GM19193 (cell line): ENCODE measurements around the gene NAPG.

ENCODE experiments used
- POLR2A ChIP-seq: IDR thresholded peaks from 4 replicates; pipeline ENCODE4 v1.6.1; 2011; ENCODE audit not compliant: insufficient read depth, insufficient read length; ENCODE audit errors: extremely low read depth

NAPG gene

DNA sequence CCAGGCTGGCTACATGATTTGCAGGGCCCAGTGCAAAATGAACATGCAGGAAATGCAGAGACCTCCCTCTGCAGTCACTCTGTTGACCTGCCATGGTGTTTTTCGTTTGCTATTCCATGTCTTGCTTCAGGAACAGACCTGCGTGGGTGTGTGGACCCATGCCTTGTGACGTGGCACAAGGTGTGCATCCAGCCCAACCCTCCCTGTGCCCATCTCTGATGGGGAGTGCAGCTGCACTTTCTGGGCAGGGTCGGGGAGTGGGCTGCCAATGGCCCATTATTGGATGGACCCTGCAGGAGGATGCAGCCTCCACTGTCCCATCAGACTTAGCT lies 33.1 kb downstream of the NAPG start:
- no peak for TF ChIP-seq POLR2A

DNA sequence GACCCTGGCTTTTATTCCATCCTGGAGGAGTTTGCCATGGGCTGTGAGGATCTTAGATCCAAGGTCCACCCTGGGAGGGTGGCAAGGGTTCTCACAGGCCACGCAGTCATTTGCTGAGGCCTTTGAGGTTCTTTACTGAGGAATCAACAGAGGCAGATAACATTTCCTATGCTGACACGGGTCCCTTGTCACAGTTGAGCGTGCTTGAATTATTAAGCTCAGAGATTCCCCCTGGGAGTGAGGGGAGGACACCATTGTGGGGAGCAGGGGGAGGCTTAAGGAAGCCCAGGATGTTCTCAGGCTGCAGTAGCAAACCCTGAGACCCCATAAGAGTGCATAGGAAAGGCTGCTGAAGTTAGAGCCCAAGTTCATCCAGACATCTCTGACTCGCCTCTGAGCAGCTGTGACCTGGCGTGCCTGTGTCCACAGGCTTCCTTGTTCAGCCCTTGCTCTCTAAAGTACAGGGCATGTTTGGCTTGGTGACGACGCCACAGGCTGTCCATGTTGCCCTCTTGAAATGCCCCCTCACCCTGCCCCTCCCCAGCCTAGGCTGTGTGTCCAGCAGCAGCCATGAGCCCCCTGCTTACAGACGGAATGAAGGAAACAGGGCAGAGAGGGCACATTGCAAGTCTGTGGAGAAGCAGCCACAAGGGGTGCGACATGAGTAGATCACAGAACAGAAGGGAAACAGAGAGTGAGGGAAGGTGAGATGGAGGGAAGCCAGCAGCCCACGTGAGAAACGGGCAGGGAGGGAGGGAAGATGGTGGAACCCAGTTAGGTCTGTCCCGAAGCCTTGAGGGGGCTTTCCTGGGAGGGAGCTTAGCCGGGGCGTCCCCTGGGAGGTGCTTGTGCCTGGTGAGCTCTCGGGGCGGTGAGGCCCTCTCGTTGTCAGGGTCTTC lies 34.0 kb downstream of the NAPG start:
- no peak for TF ChIP-seq POLR2A

DNA sequence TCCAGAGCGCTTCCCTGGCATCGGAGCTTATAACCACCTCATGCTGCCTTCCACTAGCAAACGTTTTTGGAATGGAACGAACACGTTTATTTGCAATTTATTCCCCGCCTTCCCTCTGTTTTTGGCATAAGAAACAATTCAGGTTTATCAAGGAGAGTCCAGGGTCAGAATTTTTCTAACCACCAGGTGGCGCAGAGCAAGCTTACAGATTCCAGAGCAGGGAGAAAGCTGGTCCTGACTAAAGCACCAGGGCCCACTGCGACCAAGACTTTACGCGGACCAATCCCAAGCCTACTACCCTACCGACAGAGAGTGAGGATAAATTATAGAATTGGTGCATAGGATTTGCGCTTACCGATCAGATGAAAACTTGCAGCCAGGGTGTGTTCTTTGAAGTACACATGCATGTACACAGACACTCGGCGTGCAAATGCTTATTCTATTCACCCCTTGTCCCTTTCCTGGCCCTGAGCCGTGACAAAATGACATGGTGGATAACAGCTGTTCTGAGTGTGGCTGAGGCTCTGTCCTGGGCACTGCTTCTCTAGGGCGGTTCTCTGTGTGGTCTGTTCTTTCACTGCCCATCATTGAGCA lies 34.7 kb downstream of the NAPG start:
- TF ChIP-seq POLR2A, result no peak

DNA sequence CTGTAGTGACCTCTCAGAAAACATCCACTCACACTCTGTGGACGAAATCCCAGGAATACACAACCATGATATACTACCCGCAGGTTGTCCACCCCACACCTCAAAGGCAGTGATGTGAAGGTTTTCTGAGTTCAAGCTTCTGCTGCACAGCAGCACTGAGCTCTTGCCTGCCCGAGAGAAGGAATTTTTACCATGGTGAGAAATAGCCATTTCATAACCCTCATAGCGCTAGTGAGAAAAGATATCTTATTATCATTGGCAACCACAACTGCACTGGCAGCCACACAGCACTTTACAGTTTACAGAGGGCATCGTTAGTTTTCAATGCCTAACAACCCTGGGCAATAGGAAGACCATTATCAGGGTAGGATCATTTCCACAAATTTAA lies 36.9 kb downstream of the NAPG start:
- TF ChIP-seq POLR2A, result no peak

DNA sequence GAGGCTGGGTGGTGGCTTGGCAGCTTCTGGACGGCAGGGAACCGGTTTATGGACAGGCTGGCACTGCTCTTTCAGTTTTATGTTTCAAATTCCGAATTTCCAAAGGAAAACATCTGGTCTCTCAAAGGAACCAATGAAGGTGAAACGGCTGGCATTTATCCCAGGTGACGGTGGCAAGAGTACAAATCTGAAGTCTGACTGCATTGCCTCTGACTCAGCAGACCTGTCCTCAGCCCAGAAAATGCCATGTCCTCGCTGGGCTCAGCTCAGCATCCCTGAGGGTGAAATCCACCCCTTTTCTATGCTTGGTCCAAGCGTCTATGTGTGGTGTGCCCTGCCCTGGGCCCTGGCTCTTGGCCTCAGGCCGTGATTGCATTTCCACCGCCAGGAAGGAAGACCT lies 38.1 kb downstream of the NAPG start:
- TF ChIP-seq POLR2A, result no peak

DNA sequence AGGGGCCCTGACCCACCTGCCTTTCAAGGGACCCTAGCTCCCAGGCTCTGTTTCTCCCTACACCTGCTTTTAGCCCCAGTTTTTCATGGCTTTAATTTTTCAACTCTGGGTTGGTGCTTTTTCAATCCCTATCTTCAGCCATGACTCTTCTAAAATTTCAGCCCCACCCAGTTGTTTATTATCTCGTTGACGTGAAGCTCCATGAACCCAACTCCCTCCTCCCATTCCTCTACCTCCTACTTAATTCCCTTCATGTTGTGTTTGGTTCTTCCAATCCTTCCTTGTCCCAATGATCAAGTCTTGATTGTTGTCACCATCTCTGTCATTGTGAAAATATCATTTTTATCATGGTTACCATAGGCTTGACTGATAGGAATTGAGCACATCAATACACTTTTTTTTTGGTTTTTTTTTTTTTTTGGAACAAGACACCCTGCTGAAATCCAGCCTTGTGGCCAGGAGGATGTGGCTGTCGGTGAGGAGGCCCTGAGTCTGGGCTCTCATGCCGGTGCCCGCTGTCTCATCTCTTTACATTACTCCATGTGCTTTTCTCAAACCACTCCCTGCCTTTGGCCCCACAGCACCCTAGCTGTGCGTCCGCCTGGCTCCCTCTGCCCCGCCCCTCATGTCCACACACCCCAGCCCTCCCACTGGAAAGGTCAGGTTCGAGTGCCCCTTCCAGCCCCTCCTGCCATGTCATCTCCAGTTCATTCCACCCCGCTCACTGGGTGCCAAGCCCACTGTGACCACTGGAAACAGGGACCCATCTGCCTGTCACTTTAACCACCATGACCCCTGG lies 39.3 kb downstream of the NAPG start:
- TF ChIP-seq POLR2A, result no peak

DNA sequence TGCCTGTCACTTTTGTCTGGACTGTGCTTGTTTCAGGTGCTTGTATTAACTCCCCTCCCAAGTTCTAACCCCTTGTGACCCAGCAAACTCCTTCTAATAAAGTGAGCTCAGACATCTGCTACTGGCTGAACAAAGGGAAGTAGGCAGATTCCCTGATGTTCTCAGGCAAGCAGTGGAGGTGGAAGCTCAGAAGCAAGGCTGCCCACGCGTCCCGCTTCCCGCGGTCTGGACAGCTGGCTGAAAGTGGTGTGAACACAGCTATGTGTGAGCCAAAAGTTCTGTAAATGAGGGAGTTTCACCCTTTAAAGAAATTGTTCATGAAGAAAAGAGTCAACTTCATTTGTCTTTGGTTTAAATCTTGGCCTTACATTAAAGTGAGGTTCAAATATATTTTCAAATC lies 40.0 kb downstream of the NAPG start:
- no peak for TF ChIP-seq POLR2A

DNA sequence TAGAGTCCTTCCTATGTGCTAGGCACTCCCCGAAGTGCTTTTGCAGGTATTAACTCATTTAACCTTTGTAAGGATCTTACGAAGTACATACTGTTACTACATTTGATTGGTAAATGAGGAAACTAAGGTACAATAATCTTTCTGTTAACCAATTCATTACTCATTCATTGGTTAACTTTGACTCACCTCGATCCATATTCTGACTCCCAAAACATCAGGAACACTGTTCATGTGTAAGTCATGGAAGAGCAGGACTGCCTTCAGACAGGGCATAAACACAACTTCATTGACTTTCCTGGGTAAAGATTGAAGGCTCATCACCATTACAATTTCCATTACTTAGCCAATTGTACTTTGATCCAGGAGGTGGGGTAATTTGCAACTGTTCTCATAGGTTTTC lies 40.6 kb downstream of the NAPG start:
- TF ChIP-seq POLR2A, result no peak

DNA sequence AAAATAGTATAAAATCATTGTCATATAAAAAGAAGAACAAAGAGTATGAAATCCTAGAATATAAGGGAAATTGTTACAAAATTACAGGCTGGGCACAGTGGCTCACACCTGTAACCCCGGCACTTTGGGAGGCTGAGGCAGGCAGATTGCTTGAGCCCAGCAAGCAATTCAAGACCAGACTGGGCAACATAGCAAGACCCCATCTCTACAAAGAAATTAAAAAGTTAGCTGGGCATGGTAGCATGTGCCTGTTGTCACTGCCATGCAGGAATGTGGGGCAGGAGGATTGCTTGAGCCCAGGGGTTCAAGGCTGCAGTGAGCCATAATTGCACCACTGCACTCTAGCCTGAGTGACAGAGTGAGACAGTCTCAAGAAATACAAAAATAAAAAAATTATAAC lies 44.8 kb downstream of the NAPG start:
- TF ChIP-seq POLR2A, result no peak

DNA sequence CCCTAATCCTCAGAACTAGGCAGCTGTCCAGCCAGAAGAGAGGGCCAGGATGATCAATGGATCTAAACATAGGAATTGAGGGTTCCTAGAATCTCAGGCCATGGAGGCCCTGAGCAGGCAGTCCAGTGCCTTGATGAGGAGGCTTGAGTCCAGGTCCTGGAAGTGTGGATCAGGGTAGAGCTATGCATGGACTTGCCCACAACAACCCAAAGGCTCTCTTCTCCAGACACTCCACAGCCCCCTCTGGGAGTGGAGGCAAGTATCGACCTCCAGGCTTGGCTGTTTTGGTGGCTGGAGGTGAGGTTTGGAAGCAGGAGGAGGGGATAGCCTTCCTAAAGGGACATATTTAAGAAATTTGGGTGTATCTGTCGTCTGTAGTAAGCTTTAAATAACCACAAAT lies 45.7 kb downstream of the NAPG start:
- TF ChIP-seq POLR2A, result no peak

DNA sequence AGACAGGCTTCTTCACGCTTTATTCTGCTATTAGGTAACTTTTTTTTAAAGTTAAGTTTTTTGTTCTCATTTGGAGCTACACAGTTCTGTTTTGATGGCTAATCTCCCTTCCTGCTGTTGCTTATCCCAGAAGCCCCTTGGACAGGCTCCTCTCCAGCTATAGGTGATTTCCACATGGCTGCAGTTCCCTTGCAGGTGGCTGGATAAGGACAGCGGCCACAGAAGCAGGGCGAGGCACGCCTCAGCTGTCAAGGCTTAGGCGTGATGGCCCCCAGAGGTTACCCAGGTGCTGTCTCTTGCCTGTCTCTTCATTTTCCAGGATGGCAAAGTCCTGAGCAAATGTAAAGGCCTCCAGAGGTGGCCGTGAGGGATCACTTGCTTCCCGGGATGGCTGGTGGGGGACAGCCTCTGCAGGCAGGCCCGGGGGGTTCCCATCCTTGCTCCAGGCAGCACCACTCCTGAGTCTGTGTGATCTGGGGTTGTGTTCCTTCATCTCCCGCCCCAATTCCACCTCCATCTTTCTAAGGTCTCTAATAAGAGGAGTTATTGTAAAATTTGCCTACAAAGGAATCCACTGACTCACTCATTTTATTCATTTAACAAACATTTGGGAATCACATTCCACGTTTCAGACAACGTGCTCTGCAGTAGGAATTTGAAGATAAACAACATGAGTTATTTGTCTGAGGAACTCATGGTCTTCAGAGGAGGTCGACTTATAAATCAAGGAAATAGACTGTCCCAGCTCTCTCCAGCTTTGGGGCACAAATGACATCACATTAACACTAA lies 53.4 kb downstream of the NAPG start:
- TF ChIP-seq POLR2A, result no peak

DNA sequence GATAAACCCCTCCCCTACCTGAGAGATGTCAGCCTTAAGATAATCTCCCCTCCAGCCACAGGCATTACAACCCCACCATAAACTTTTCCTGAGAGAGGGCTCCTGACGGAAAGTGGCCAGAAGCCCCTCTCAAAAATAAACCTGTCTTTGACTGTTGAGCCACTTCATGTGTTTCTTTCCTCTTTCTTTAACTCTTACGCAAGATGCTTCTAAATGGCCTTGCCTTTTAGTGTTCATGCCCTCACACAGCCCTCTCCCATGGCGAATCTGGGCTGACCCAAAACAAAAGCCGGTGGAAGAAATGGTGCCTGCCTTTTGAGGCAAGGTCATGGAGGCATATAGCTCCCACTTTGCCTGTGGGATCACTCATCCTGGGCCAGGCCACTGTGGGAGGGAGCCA lies 54.4 kb downstream of the NAPG start:
- no peak for TF ChIP-seq POLR2A

DNA sequence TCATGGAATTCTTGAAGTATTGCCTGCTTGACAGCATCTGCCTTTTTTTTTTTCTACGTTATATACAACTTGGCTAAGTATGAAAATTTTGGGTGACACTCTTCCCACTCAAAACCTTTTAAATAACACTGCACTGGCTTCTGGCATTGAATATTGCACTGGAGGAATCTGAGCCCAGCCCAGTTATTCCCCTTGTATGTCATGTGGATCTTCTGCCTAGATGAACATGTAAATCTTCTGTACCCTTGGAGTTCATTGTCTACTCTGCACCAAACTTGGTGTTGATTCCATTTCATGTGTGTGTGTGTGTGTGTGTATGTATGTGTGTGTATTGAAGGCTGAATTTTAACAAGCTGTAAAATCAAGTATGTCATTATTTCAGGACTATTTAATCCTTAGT lies 59.4 kb downstream of the NAPG start:
- TF ChIP-seq POLR2A, result no peak

DNA sequence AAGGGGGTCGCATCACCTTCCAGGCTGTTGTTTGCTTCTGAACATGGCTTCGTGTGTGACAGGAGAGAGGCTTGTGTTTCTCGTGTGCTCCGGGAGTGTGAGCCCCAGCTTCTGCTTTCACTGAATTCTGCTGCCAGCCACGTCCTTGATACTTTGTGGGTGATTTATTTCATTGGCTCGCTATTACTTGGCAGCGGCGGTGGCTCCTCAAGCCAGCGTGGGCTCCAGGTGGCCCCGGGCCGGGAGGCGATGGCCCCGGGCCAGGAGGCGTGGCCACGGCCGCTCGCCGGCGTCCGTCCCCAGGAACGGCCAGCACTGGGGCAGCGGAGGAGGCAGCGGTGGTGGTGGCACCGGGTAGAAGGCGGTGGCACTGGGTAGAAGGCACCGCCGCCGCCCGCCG lies 63.1 kb downstream of the NAPG start:
- no peak for TF ChIP-seq POLR2A

DNA sequence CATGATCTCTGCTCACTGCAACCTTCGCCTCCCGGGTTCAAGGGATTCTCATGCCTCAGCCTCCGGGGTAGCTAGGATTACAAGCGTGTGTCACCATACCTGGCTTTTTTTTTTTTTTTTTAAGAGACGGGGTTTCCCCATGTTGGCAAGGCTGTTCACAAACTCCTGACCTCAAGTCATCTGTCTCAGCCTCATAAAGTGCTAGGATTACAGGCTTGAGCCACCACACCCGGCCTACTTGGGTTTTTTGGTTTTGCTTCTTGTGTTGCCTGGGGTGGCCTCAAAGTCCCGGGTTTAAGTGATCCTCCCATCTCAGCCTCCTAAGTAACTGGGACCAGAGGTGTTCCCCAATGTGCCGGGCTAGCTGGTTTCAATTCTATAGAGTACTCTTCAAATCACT lies 64.6 kb downstream of the NAPG start:
- no peak for TF ChIP-seq POLR2A
